Panc1 (cell line): ENCODE measurements around the gene TRAPPC12. TPM values are rescaled to one million over a fixed set of nuclear protein-coding genes. Genes with fewer than 3 reads are reported as not detected.

ENCODE experiments used
- ATAC-seq: fragments of 200-7000 bp; cut with Tn5 transposase; 2 replicates; pipeline ENCODE4 v1.9.1; 2020; ENCODE audit warnings: mild to moderate bottlenecking, moderate library complexity
- BruUV-seq: library from RNA; stranded (reverse); fragments of 400-500 nt; replicated peaks from 2 replicates; lab custom pipeline; 2021; lab: Mats Ljungman, UMichigan
- CTCF ChIA-PET: fragments of 300-600 bp; sonication (Branson Sonifier 250); formaldehyde crosslinking; loops from one replicate; lab custom pipeline; 2022; ENCODE audit warnings: antibody characterized with exemption; lab: Charles Lee
- POLR2A ChIA-PET: fragments of 300-600 bp; sonication (Branson Sonifier 250); formaldehyde crosslinking; loops from one replicate; lab custom pipeline; 2022; ENCODE audit warnings: antibody characterized with exemption; lab: Charles Lee
- DNase-seq: peaks from one replicate; pipeline ENCODE4 v3.0.0-alpha.2; 2010; ENCODE audit warnings: low read depth, low spot score
- H3K27ac ChIP-seq: 2 replicates; pipeline ENCODE4 v1.5.1; 2011; ENCODE audit warnings: mild to moderate bottlenecking, low read length, inconsistent platforms
- H3K27me3 ChIP-seq: fragments of 200-500 bp; sonication (Bioruptor generic); 2 replicates; pipeline ENCODE4 v1.6.0; 2014; ENCODE audit warnings: low read length, inconsistent platforms; ENCODE audit not compliant: control insufficient read depth, insufficient read depth
- H3K36me3 ChIP-seq: fragments of 200-500 bp; sonication (Bioruptor generic); 2 replicates; pipeline ENCODE4 v1.5.1; 2014; ENCODE audit warnings: inconsistent platforms, mild to moderate bottlenecking, low read length, moderate library complexity; ENCODE audit not compliant: control insufficient read depth, insufficient read depth
- H3K4me1 ChIP-seq: 2 replicates; pipeline ENCODE4 v1.5.1; 2011; ENCODE audit warnings: inconsistent platforms, mild to moderate bottlenecking, low read length, moderate library complexity; ENCODE audit not compliant: control insufficient read depth, insufficient read depth
- H3K4me3 ChIP-seq, 2 experiments: 2 replicates each; pipeline ENCODE4 v1.5.1; 2011 to 2012; ENCODE audit warnings: low read depth in 2 of 2, low read length in 2 of 2, mild to moderate bottlenecking in 2 of 2, inconsistent platforms in 1 of 2, moderate library complexity in 1 of 2
- H3K9me3 ChIP-seq: fragments of 200-500 bp; sonication (Bioruptor generic); 2 replicates; pipeline ENCODE4 v1.5.1; 2014; ENCODE audit warnings: low read depth, mild to moderate bottlenecking, inconsistent platforms, low read length, moderate library complexity; ENCODE audit not compliant: control insufficient read depth, insufficient read depth
- CTCF ChIP-seq: fragments of 450-650 bp; IDR thresholded peaks from 2 replicates; pipeline ENCODE4 v1.5.1; 2017; ENCODE audit warnings: mild to moderate bottlenecking
- POLR2AphosphoS5 ChIP-seq: IDR thresholded peaks from 2 replicates; pipeline ENCODE4 v1.6.1; 2012; ENCODE audit warnings: mild to moderate bottlenecking, low read depth, low read length, moderate library complexity
- REST ChIP-seq, 2 experiments: IDR thresholded peaks; 2 replicates each; pipeline ENCODE4 v1.6.1; 2011 to 2012; ENCODE audit warnings: low read depth in 2 of 2, control low read depth in 1 of 2, low read length in 1 of 2, mild to moderate bottlenecking in 1 of 2, moderate library complexity in 1 of 2; ENCODE audit not compliant: insufficient read depth in 1 of 2
- SIN3A ChIP-seq: IDR thresholded peaks from 2 replicates; pipeline ENCODE4 v1.6.1; 2012; ENCODE audit warnings: low read depth, mild to moderate bottlenecking, low read length, moderate library complexity, borderline replicate concordance; ENCODE audit not compliant: insufficient read depth
- TCF7L2 ChIP-seq: IDR thresholded peaks from 2 replicates; pipeline ENCODE4 v1.6.1; 2011; ENCODE audit warnings: mild to moderate bottlenecking, low read depth, low read length, inconsistent platforms
- in situ Hi-C: cut with HindIII; loops from 2 replicates; pipeline ENCODE4 v1.10.0; 2016; ENCODE audit warnings: low sequenced_read_pairs, low pct_unique_long_range_greater_than_20kb
- intact Hi-C: fragments of 100-400 bp; cut with micrococcal nuclease; formaldehyde crosslinking; loops from one replicate; pipeline ENCODE4 v1.10.0; 2022; ENCODE audit not compliant: unreplicated experiment
- total RNA-seq: library from RNA; stranded (reverse); gene quantifications from one replicate; pipeline ENCODE4 v1.2.1, GENCODE V29; 2021; ENCODE audit not compliant: unreplicated experiment

The TRAPPC12 gene
- total RNA-seq, 1 experiment from 2014 or later: 78.7 TPM

GRCh38 chr2:3399381-3399780 lies 19.9 kb downstream of the TRAPPC12 start:
- H3K36me3 ChIP-seq: peaks cover 3% of the 10 kb centered on the region; the same call in 1 of the 2 replicates
- in situ Hi-C loops (no loop called here), intact Hi-C loops (no loop called here)
- TF ChIP-seq REST (IDR thresholded peaks at IDR 0.05; ENCODE audit: insufficient read depth in 1 of 2, low read depth in 2 of 2, low read length in 1 of 2) (no peak), POLR2AphosphoS5 (no peak), SIN3A (no peak), TCF7L2 (no peak), CTCF (no peak)
- peaks cover 10% of the 10 kb centered on the region for H3K9me3 ChIP-seq
- no TSS peak for BruUV-seq
- H3K27ac ChIP-seq: no peak overlapping the region
- no peaks in the 10 kb centered on the region for H3K4me1 ChIP-seq
- DNase-seq (no peak), ATAC-seq (no peak)
- CTCF ChIA-PET: interaction anchor here (0.9 kb wide), 1 partner anchor 24 kb away, joined by 3 read pairs; no protein-coding TSS in a partner anchor
- no peaks in the 10 kb centered on the region for H3K27me3 ChIP-seq
- no peak overlapping the region for H3K4me3 ChIP-seq
- POLR2A ChIA-PET: no interaction called here

- no peak overlapping the region for H3K27ac ChIP-seq
- TF ChIP-seq POLR2AphosphoS5 (no peak), CTCF (no peak), REST (IDR thresholded peaks at IDR 0.05; ENCODE audit: insufficient read depth in 1 of 2, low read depth in 2 of 2, low read length in 1 of 2) (no peak), TCF7L2 (no peak), SIN3A (no peak)
- intact Hi-C loops: no loop called here
- peaks cover 3% of the 10 kb centered on the region; the same call in 1 of the 2 replicates for H3K36me3 ChIP-seq
- H3K4me1 ChIP-seq: no peaks in the 10 kb centered on the region
- H3K9me3 ChIP-seq: peaks cover 10% of the 10 kb centered on the region
- ChIA-PET CTCF (interaction anchor here (0.9 kb wide), 1 partner anchor 24 kb away, joined by 3 read pairs; no protein-coding TSS in a partner anchor), POLR2A (no interaction called here)
- no TSS peak for BruUV-seq
- no peaks in the 10 kb centered on the region for H3K27me3 ChIP-seq
- no peak for ATAC-seq
- in situ Hi-C loops: no loop called here
- H3K4me3 ChIP-seq: no peak overlapping the region
- DNase-seq: no peak
Observed at GRCh38 chr2:3399829-3400228, 20.3 kb downstream of the TRAPPC12 start.
